Neuronal stem cell (in vitro differentiated cells): ENCODE data around the gene NDUFS3.

ENCODE experiments used
- DNase-seq: peaks from one replicate; pipeline ENCODE4 v3.0.0-alpha.2; 2013; ENCODE audit warnings: low spot score
- H2AFZ ChIP-seq: one replicate; pipeline ENCODE4 v1.6.1; 2013; ENCODE audit warnings: mild to moderate bottlenecking, low read length, inconsistent platforms
- H2AK5ac ChIP-seq: 2 replicates; pipeline ENCODE4 v1.6.1; 2013; ENCODE audit warnings: low read depth, mild to moderate bottlenecking, inconsistent platforms, low read length, moderate library complexity, mixed read lengths
- H2BK120ac ChIP-seq: 2 replicates; pipeline ENCODE4 v1.6.1; 2013; ENCODE audit warnings: low read depth, mild to moderate bottlenecking, inconsistent platforms, low read length, moderate library complexity, mixed read lengths
- H2BK12ac ChIP-seq: one replicate; pipeline ENCODE4 v1.6.1; 2013; ENCODE audit warnings: low read length, inconsistent platforms
- H2BK15ac ChIP-seq: 2 replicates; pipeline ENCODE4 v1.6.1; 2013; ENCODE audit warnings: mild to moderate bottlenecking, low read length, inconsistent platforms, mixed read lengths
- H2BK5ac ChIP-seq: one replicate; pipeline ENCODE4 v1.6.1; 2013; ENCODE audit warnings: inconsistent platforms, mild to moderate bottlenecking, low read length, moderate library complexity
- H3K14ac ChIP-seq: one replicate; pipeline ENCODE4 v1.6.1; 2013; ENCODE audit warnings: low read length, inconsistent platforms
- H3K18ac ChIP-seq: 2 replicates; pipeline ENCODE4 v1.6.1; 2013; ENCODE audit warnings: low read length, inconsistent platforms
- H3K23ac ChIP-seq: 2 replicates; pipeline ENCODE4 v1.6.1; 2013; ENCODE audit warnings: low read depth, mild to moderate bottlenecking, mixed read lengths, low read length, inconsistent platforms; ENCODE audit not compliant: poor library complexity
- H3K27ac ChIP-seq: replicated peaks from 3 replicates; pipeline ENCODE4 v1.5.1; 2013; ENCODE audit warnings: low read length, inconsistent platforms
- H3K27me3 ChIP-seq, 3 experiments: 2 replicates each; pipeline ENCODE4 v1.6.1; 2013; ENCODE audit warnings: low read length in 3 of 3, mild to moderate bottlenecking in 2 of 3, inconsistent platforms in 1 of 3, low read depth in 1 of 3, mixed read lengths in 1 of 3, moderate library complexity in 1 of 3; ENCODE audit not compliant: control insufficient read depth in 3 of 3, insufficient read depth in 3 of 3
- H3K36me3 ChIP-seq, 2 donors: replicated peaks in 1 of 2; 2 replicates each; pipeline ENCODE4 v1.6.1; 2013; ENCODE audit warnings: low read length in 2 of 2; ENCODE audit not compliant: control insufficient read depth in 2 of 2, insufficient read depth in 2 of 2
- H3K4ac ChIP-seq: 2 replicates; pipeline ENCODE4 v1.6.1; 2013; ENCODE audit warnings: inconsistent platforms, mild to moderate bottlenecking, low read length, moderate library complexity
- H3K4me1 ChIP-seq, 2 donors: 1 replicate in 1 of 2; 2 replicates in 1 of 2; pipeline ENCODE4 v1.6.1; 2013; ENCODE audit warnings: low read length in 2 of 2, low read depth in 1 of 2; ENCODE audit not compliant: control insufficient read depth in 2 of 2, insufficient read depth in 1 of 2
- H3K4me2 ChIP-seq: one replicate; pipeline ENCODE4 v1.6.1; 2013; ENCODE audit warnings: mild to moderate bottlenecking, low read length, inconsistent platforms; ENCODE audit not compliant: insufficient read depth, poor library complexity, severe bottlenecking
- H3K4me3 ChIP-seq, 2 donors: 2 replicates each; pipeline ENCODE4 v1.5.1; 2013; ENCODE audit warnings: low read length in 2 of 2, mild to moderate bottlenecking in 2 of 2, inconsistent platforms in 1 of 2, moderate library complexity in 1 of 2
- H3K79me1 ChIP-seq: one replicate; pipeline ENCODE4 v1.6.1; 2013; ENCODE audit warnings: low read depth, mild to moderate bottlenecking, inconsistent platforms, low read length, moderate library complexity
- H3K9ac ChIP-seq: one replicate; pipeline ENCODE4 v1.6.1; 2013; ENCODE audit warnings: mild to moderate bottlenecking, low read depth, low read length, inconsistent platforms; ENCODE audit not compliant: poor library complexity
- H3K9me3 ChIP-seq, 2 donors: replicated peaks in 1 of 2; 2 replicates each; pipeline versions ENCODE3 to v1.6.1; 2013; ENCODE audit warnings: low read length in 2 of 2, mild to moderate bottlenecking in 2 of 2, inconsistent platforms in 1 of 2, low read depth in 1 of 2, mixed read lengths in 1 of 2, moderate library complexity in 1 of 2; ENCODE audit not compliant: control insufficient read depth in 2 of 2, insufficient read depth in 1 of 2
- H4K8ac ChIP-seq: one replicate; pipeline ENCODE4 v1.6.1; 2013; ENCODE audit warnings: low read depth, mild to moderate bottlenecking, inconsistent platforms, low read length, moderate library complexity
- H4K91ac ChIP-seq: one replicate; pipeline ENCODE4 v1.6.1; 2013; ENCODE audit warnings: low read length, low read depth, mild to moderate bottlenecking, inconsistent platforms; ENCODE audit not compliant: poor library complexity
- WGBS, 2 donors: extraction: QIAGEN DNeasy Blood & Tissue Kit; methylation state at CpG; one replicate each; pipeline ENCODE4 v1.1.7; 2013; ENCODE audit warnings: missing lambda C conversion rate in 2 of 2, mixed read lengths in 1 of 2; ENCODE audit not compliant: insufficient read length in 2 of 2, insufficient replicate concordance in 1 of 2; ENCODE audit errors: extremely low coverage in 2 of 2; 5-methylcytosine and 5-hydroxymethylcytosine counted together

The NDUFS3 gene

DNA sequence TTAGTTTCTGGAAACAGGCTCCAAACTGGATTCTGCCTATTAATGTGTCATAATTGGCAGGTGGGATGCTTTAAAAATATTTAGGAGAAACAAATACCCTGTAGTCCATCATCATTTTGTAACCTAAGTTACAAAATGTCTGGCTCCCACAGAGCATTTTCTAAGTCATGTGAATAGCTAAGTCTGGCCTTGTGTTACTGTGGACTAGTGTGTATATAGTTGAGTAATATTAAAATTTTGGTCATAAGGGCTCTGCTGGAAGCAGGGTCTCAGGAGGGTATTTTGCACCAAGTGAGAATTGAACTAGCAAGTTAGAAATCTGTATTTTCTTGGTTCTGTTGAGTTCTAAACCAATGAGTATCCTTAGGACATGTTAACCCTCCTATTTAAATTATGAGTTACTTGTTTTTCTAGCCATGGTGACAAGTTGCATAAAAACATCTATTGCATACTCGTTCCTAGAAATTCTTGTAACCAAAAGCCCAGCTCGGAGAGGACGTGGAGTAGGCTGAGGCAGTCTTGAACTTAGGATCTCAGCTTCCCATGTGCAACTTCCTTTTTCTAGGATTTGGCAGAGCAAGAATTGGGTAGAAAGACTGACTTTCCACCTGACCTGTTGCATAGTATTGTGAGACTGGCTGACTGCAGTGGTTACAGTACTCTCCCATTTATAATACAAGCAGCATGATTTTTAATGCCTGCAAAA lies 8.1 kb upstream of the NDUFS3 start:
- Histone ChIP-seq H2AK5ac (no peak overlapping the region), H3K4me3 (no peak overlapping the region), H3K4me2 (no peak overlapping the region)

GRCh38 chr11:47571357-47571729 lies 7.5 kb upstream of the NDUFS3 start:
- no CpG with 5 or more reads among the region's 4 CpGs for WGBS, 2 donors
- H2AFZ ChIP-seq, result no peak overlapping the region
- H3K23ac ChIP-seq, result no peak overlapping the region

More for the DNA sequence above, 8.1 kb upstream of the NDUFS3 start:
- WGBS, 2 donors, result no CpG with 5 or more reads among the region's 3 CpGs
- peaks cover 0 to 2% of the 10 kb centered on the region in 2 donors for H3K9me3 ChIP-seq
- H3K9ac ChIP-seq, result no peak overlapping the region
- no peak for DNase-seq
- H2BK5ac ChIP-seq, result no peak overlapping the region
- peaks cover 20 to 60% of the 10 kb centered on the region in 2 donors for H3K36me3 ChIP-seq
- no peak overlapping the region for H3K4ac ChIP-seq
- no peak overlapping the region for H2BK120ac ChIP-seq
- peaks cover 7% of the 10 kb centered on the region for H3K79me1 ChIP-seq
- no peak overlapping the region for H4K8ac ChIP-seq
- H2AFZ ChIP-seq, result no peak overlapping the region
- H2BK15ac ChIP-seq, result no peak overlapping the region
- H3K27ac ChIP-seq, result no peak overlapping the region
- H3K14ac ChIP-seq, result no peak overlapping the region
- no peak overlapping the region for H2BK12ac ChIP-seq
- no peaks in the 10 kb centered on the region for H3K4me1 ChIP-seq
- H3K23ac ChIP-seq, result no peak overlapping the region
- no peaks in the 10 kb centered on the region for H3K27me3 ChIP-seq
- H3K18ac ChIP-seq, result no peak overlapping the region
- no peak overlapping the region for H4K91ac ChIP-seq

GRCh38 chr11:47571895-47572294 lies 7.0 kb upstream of the NDUFS3 start:
- Histone ChIP-seq H2BK120ac (no peak overlapping the region), H3K27ac (no peak overlapping the region)
- WGBS, 2 donors, result no CpG with 5 or more reads among the region's 1 CpG

More at GRCh38 chr11:47571357-47571729, 7.5 kb upstream of the NDUFS3 start:
- Histone ChIP-seq H3K4me2 (no peak overlapping the region), H3K9me3 (peaks cover 0 to 2% of the 10 kb centered on the region in 2 donors), H3K79me1 (peaks cover 4% of the 10 kb centered on the region), H3K18ac (no peak overlapping the region), H3K27me3 (no peaks in the 10 kb centered on the region), H2AK5ac (no peak overlapping the region), H2BK120ac (no peak overlapping the region), H3K27ac (no peak overlapping the region), H2BK12ac (no peak overlapping the region), H3K4me3 (no peak overlapping the region), H3K9ac (no peak overlapping the region), H2BK15ac (no peak overlapping the region), H3K14ac (no peak overlapping the region), H3K4ac (no peak overlapping the region), H3K4me1 (no peaks in the 10 kb centered on the region), H4K8ac (no peak overlapping the region), H2BK5ac (no peak overlapping the region), H3K36me3 (peaks cover 20 to 63% of the 10 kb centered on the region in 2 donors), H4K91ac (no peak overlapping the region)
- no peak for DNase-seq

GRCh38 chr11:47572715-47573255 lies 6.1 kb upstream of the NDUFS3 start:
- H4K91ac ChIP-seq, result no peak overlapping the region
- H3K14ac ChIP-seq, result no peak overlapping the region
- WGBS, 2 donors, result no CpG with 5 or more reads among the region's 8 CpGs
- no peak overlapping the region for H3K4me3 ChIP-seq
- no peak overlapping the region for H2AFZ ChIP-seq
- no peak overlapping the region for H3K27ac ChIP-seq
- H3K23ac ChIP-seq, result peak overlapping the region; percentile 31
- H3K18ac ChIP-seq, result no peak overlapping the region
- H3K9ac ChIP-seq, result peak overlapping the region; percentile 14
- H2BK5ac ChIP-seq, result no peak overlapping the region
- DNase-seq, result no peak
- H2BK12ac ChIP-seq, result no peak overlapping the region
- H3K9me3 ChIP-seq, result peaks cover 0 to 2% of the 10 kb centered on the region in 2 donors
- H3K36me3 ChIP-seq, result peaks cover 25 to 75% of the 10 kb centered on the region in 2 donors
- H3K4ac ChIP-seq, result no peak overlapping the region
- H3K27me3 ChIP-seq, result no peaks in the 10 kb centered on the region
- H4K8ac ChIP-seq, result no peak overlapping the region
- H2BK15ac ChIP-seq, result no peak overlapping the region
- H2AK5ac ChIP-seq, result no peak overlapping the region
- H3K79me1 ChIP-seq, result peaks cover 5% of the 10 kb centered on the region
- H3K4me1 ChIP-seq, result peaks cover 3 to 9% of the 10 kb centered on the region in 2 donors
- H2BK120ac ChIP-seq, result no peak overlapping the region
- H3K4me2 ChIP-seq, result no peak overlapping the region

More at GRCh38 chr11:47571895-47572294, 7.0 kb upstream of the NDUFS3 start:
- no peak overlapping the region for H3K18ac ChIP-seq
- H3K14ac ChIP-seq, result no peak overlapping the region
- H3K23ac ChIP-seq, result no peak overlapping the region
- H3K4me3 ChIP-seq, result no peak overlapping the region
- no peak overlapping the region for H3K9ac ChIP-seq
- H2AK5ac ChIP-seq, result no peak overlapping the region
- DNase-seq, result no peak
- H3K4me2 ChIP-seq, result no peak overlapping the region
- no peak overlapping the region for H2BK15ac ChIP-seq
- H3K9me3 ChIP-seq, result peaks cover 0 to 2% of the 10 kb centered on the region in 2 donors
- peaks cover 4% of the 10 kb centered on the region for H3K79me1 ChIP-seq
- H4K91ac ChIP-seq, result no peak overlapping the region
- no peak overlapping the region for H4K8ac ChIP-seq
- H3K4me1 ChIP-seq, result peaks cover 0 to under 1% of the 10 kb centered on the region in 2 donors
- H2AFZ ChIP-seq, result no peak overlapping the region
- no peaks in the 10 kb centered on the region for H3K27me3 ChIP-seq
- H2BK12ac ChIP-seq, result no peak overlapping the region
- H3K36me3 ChIP-seq, result peaks cover 20 to 67% of the 10 kb centered on the region in 2 donors
- no peak overlapping the region for H2BK5ac ChIP-seq
- no peak overlapping the region for H3K4ac ChIP-seq
